Osteocyte (in vitro differentiated cells): ENCODE measurements around the gene FH. TPM values are rescaled to one million over a fixed set of nuclear protein-coding genes. Genes with fewer than 3 reads are reported as not detected.

Experiments used
- DNase-seq: peaks from one replicate; pipeline ENCODE4 v3.0.0; 2021; ENCODE audit warnings: mixed read lengths; ENCODE audit not compliant: unreplicated experiment; ENCODE audit errors: extremely low spot score
- H3K27ac Mint-ChIP-seq: one replicate; pipeline ENCODE4 v1.8.0; 2021; ENCODE audit warnings: mild to moderate bottlenecking, mixed read lengths; ENCODE audit not compliant: unreplicated experiment
- H3K27me3 Mint-ChIP-seq: one replicate; pipeline ENCODE4 v1.8.0; 2021; ENCODE audit warnings: mixed read lengths; ENCODE audit not compliant: unreplicated experiment
- H3K36me3 Mint-ChIP-seq: one replicate; pipeline ENCODE4 v1.8.0; 2021; ENCODE audit warnings: mixed read lengths; ENCODE audit not compliant: unreplicated experiment
- H3K4me1 Mint-ChIP-seq: one replicate; pipeline ENCODE4 v1.8.0; 2021; ENCODE audit warnings: mixed read lengths; ENCODE audit not compliant: unreplicated experiment
- H3K4me3 Mint-ChIP-seq: one replicate; pipeline ENCODE4 v1.8.0; 2021; ENCODE audit warnings: mild to moderate bottlenecking, moderate library complexity, mixed read lengths; ENCODE audit not compliant: unreplicated experiment
- H3K9me3 Mint-ChIP-seq: one replicate; pipeline ENCODE4 v1.8.0; 2021; ENCODE audit warnings: mixed read lengths; ENCODE audit not compliant: unreplicated experiment
- total RNA-seq: library from RNA; stranded (reverse); gene quantifications from 2 replicates; pipeline ENCODE4 v1.2.1, GENCODE V29; 2021
- TF ChIP-seq, protein P1 (sequence below): fragments of 200-600 bp; sonication (generic); IDR thresholded peaks from 2 replicates; pipeline ENCODE4 v1.5.0; 2021; ENCODE audit warnings: antibody characterized with exemption, mild to moderate bottlenecking, moderate library complexity

Gene FH
- total RNA-seq, 1 donor from 2014 or later, result 61.1 TPM

GRCh38 chr1:241521718-241522117, 2.2 kb upstream of the FH start:
- peaks cover 47% of the 10 kb centered on the region for H3K27me3 Mint-ChIP-seq
- no peaks in the 10 kb centered on the region for H3K36me3 Mint-ChIP-seq
- TF ChIP-seq, protein P1, sequence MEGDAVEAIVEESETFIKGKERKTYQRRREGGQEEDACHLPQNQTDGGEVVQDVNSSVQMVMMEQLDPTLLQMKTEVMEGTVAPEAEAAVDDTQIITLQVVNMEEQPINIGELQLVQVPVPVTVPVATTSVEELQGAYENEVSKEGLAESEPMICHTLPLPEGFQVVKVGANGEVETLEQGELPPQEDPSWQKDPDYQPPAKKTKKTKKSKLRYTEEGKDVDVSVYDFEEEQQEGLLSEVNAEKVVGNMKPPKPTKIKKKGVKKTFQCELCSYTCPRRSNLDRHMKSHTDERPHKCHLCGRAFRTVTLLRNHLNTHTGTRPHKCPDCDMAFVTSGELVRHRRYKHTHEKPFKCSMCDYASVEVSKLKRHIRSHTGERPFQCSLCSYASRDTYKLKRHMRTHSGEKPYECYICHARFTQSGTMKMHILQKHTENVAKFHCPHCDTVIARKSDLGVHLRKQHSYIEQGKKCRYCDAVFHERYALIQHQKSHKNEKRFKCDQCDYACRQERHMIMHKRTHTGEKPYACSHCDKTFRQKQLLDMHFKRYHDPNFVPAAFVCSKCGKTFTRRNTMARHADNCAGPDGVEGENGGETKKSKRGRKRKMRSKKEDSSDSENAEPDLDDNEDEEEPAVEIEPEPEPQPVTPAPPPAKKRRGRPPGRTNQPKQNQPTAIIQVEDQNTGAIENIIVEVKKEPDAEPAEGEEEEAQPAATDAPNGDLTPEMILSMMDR, result no peak
- H3K27ac Mint-ChIP-seq, result no peak overlapping the region
- H3K4me3 Mint-ChIP-seq, result no peak overlapping the region
- no peaks in the 10 kb centered on the region for H3K9me3 Mint-ChIP-seq
- DNase-seq, result no peak
- peaks cover 15% of the 10 kb centered on the region for H3K4me1 Mint-ChIP-seq

- no peaks in the 10 kb centered on the region for H3K9me3 Mint-ChIP-seq
- no peak overlapping the region for H3K4me3 Mint-ChIP-seq
- peaks cover 8% of the 10 kb centered on the region for H3K36me3 Mint-ChIP-seq
- TF ChIP-seq, protein P1, result no peak
- no peak overlapping the region for H3K27ac Mint-ChIP-seq
- DNase-seq, result no peak
- H3K27me3 Mint-ChIP-seq, result peaks cover 39% of the 10 kb centered on the region
- peaks cover 17% of the 10 kb centered on the region for H3K4me1 Mint-ChIP-seq
These were observed 518 bp upstream of the FH start for GRCh38 chr1:241520080-241520465.

DNA sequence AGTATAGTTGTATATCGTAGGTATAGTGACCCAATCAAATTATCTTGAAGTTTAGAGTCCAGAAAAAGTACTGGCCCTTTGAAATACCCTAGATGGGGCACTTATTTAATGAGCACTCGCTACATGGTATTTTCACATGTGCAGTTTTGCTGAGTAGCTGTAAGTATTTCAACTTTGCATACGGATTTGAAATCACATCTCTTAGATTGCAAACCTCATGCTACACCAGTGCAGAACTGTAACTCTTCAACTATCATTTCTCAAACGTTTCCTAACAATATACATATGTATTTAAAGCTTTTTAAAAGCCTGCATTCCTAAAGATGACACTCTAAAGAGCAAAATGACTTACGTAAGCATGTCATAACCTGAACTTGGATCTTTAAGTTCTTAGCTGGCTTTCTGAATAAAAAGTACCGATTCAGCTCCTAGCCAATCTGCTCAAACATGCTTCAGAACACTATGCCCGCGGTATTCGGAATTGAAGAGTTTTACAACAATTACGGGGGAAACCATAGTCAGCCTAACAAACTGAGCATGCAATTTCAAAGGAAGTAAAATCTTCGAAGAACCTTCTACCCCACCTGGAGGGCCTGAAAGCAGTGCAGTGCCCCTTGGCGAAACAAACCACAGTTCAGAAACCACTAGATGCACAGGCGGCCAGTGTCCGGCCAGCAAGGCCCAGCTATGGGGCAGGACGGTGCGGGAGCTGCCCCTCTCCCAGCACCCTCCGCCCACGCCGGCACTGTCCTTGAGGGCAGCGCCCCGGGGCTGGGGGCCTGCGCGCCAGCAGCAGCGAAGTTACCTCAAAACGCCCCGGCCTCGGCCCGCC, 863 bp downstream of the FH start:
- peak; percentile 86 for DNase-seq
- no peaks in the 10 kb centered on the region for H3K9me3 Mint-ChIP-seq
- H3K27ac Mint-ChIP-seq, result peak overlapping the region; percentile 86
- H3K27me3 Mint-ChIP-seq, result peaks cover 26% of the 10 kb centered on the region
- H3K4me3 Mint-ChIP-seq, result no peak overlapping the region
- peaks cover 21% of the 10 kb centered on the region for H3K4me1 Mint-ChIP-seq
- peaks cover 15% of the 10 kb centered on the region for H3K36me3 Mint-ChIP-seq
- TF ChIP-seq, protein P1, result no peak

- Mint-ChIP-seq H3K36me3 (peaks cover 38% of the 10 kb centered on the region), H3K9me3 (no peaks in the 10 kb centered on the region), H3K4me1 (peaks cover 17% of the 10 kb centered on the region), H3K27ac (no peak overlapping the region), H3K27me3 (no peaks in the 10 kb centered on the region), H3K4me3 (no peak overlapping the region)
- no peak for DNase-seq
- TF ChIP-seq, protein P1, result no peak
These were observed 6.2 kb downstream of the FH start for GRCh38 chr1:241513378-241513777.

DNA sequence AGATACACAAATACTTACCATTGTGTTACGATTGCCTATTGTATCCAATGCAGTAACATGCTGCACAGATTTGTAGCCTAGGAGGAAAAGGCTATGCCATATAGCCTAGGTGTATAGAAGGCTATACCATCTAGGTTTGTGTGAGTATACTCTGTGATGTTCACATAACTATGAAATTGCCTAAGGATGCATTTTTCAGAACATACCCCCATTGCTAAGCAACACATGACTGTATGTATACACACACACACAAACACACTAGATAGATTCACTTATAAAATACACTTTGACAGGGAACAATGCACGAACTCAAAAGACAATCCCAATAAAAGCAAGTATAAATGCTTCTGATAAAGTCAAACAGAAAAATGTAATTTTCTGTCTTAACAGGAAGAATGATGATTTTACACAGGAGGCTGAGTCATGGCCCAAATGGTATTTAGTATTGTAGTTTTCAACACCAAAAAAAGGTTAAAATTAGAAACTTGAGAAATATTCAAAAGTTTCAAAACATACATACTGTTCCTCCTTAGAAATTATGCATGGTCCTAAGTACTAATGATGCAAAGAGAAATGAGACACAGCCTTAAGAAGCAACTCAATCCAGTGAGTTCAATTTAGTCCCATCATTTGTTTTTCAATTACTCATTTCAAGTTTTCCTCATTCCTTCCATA, 12.2 kb downstream of the FH start:
- no peaks in the 10 kb centered on the region for H3K27me3 Mint-ChIP-seq
- no peak for DNase-seq
- TF ChIP-seq, protein P1, result no peak
- H3K27ac Mint-ChIP-seq, result no peak overlapping the region
- H3K4me3 Mint-ChIP-seq, result no peak overlapping the region
- H3K4me1 Mint-ChIP-seq, result peaks cover 4% of the 10 kb centered on the region
- peaks cover 59% of the 10 kb centered on the region for H3K36me3 Mint-ChIP-seq
- H3K9me3 Mint-ChIP-seq, result no peaks in the 10 kb centered on the region
